Dermis microvascular lymphatic vessel endothelial cell (primary cell): Measurements from ENCODE around the gene RBFOX2. TPM values are rescaled to one million over a fixed set of nuclear protein-coding genes. Genes with fewer than 3 reads are reported as not detected.

Experiments used
- DNase-seq, 2 donors: peaks; one replicate each; pipeline versions ENCODE4 v3.0.0 to v3.0.0-alpha.2; 2010; ENCODE audit warnings: low read depth in 2 of 2
- total RNA-seq: library from RNA; depleted of rRNA; stranded (reverse); fragments of >200 nt; gene quantifications from 2 replicates; pipeline ENCODE4 v1.2.1, GENCODE V29; 2014

RBFOX2 gene
- total RNA-seq, 1 donor from 2014 or later: 95.8 TPM

- DNase-seq: peak in 1 of 2 donors; percentile 70
Observed at GRCh38 chr22:35900483-35901168, 128.0 kb downstream of the RBFOX2 start.

GRCh38 chr22:35899736-35900135 is 128.9 kb downstream of the RBFOX2 start:
- DNase-seq: no peak

GRCh38 chr22:35896111-35896705 is 132.4 kb downstream of the RBFOX2 start:
- DNase-seq: no peak

GRCh38 chr22:35894937-35895708 is 133.5 kb downstream of the RBFOX2 start:
- DNase-seq: no peak

DNA sequence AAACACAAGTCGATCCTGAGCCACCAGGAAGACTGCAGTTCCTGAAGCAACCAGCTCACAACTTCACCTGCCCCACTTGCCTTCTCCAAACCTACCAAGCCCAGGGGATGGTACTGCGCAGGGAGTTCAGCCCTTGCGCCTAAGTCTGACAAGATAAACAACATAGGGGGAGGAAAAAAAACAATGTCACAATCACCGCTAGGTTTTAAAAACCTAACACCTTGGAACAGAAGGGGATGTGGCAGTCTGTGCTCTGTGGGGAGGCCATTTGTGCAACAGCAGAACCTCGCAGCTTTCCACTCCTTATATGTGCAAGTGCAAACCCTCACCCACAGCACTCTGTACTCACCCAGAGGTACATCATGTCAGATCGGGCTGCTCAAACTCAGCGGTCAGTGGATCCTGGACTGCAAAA is 134.2 kb downstream of the RBFOX2 start:
- no peak for DNase-seq

- peak; percentile 38 to 45 for DNase-seq
Observed at GRCh38 chr22:35893698-35894097, 134.9 kb downstream of the RBFOX2 start.

DNA sequence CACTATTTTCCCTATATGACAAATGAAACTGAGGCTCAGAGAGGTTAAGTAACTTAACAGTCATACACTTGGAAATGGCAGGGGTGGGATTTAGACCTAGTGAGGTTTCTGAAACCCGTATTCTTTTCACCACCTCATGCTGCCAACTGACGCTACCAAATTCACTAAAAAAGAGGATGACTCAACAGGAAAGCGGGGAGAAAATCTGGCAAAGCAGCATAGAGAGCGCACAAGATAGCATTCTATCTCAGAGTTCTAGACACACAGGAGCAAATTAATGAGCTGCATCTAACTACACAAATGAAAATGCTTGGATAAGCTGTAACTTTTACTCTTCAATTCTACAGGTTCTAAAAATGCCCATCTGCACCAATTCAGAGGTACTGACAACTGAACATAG is 136.4 kb downstream of the RBFOX2 start:
- DNase-seq: peak; percentile 55 to 82

- DNase-seq: no peak
Observed at GRCh38 chr22:35891442-35891841, 137.2 kb downstream of the RBFOX2 start.

- no peak for DNase-seq
Observed at GRCh38 chr22:35889071-35889470, 139.6 kb downstream of the RBFOX2 start.

DNA sequence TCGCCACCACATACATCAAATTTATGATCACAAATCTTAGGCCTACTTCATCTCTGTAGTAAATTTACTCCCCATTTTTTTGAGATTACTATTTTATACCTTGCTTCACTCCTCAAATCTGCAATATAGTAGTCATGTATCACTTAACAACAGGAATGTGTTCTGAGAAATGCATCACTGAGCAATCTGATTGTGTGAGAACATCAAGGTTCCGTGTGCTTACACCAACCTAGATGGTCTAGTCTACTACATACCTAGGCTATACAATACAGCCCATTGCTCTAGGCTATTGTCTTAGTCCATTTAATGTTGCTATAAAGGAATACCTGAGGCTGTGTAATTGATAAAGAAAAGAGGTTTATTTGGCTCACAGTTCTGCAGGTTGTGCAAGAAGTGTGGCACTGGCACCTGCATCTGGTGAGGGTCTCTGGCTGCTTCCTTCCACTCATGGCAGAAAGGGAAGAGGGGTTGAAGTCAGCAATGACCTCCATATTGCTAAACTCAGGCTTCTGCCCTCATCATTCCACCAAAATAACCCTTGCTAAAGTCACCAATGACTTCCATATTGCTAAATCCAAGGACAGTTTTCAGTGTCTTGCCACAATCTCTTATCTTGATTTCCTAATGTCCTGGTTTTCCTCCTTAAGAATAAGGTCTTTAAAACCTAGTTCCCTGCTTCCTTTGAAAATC is 140.3 kb downstream of the RBFOX2 start:
- DNase-seq: no peak

- no peak for DNase-seq
Observed at GRCh38 chr22:35887296-35887875, 141.2 kb downstream of the RBFOX2 start.

- DNase-seq: peak in 1 of 2 donors; percentile 23
Observed at GRCh38 chr22:35886309-35886708, 142.3 kb downstream of the RBFOX2 start.

GRCh38 chr22:35884529-35884928 is 144.1 kb downstream of the RBFOX2 start:
- no peak for DNase-seq

- DNase-seq: peak in 1 of 2 donors; percentile 88
Observed at GRCh38 chr22:35883031-35883620, 145.5 kb downstream of the RBFOX2 start.

- peak in 1 of 2 donors; percentile 38 for DNase-seq
Observed at GRCh38 chr22:35882211-35883030, 146.2 kb downstream of the RBFOX2 start.

- no peak for DNase-seq
Observed at GRCh38 chr22:35879351-35879750, 149.3 kb downstream of the RBFOX2 start.

- no peak for DNase-seq
Observed at GRCh38 chr22:35873426-35873825, 155.2 kb downstream of the RBFOX2 start.

- no peak for DNase-seq
Observed at GRCh38 chr22:35872451-35872850, 156.2 kb downstream of the RBFOX2 start.

DNA sequence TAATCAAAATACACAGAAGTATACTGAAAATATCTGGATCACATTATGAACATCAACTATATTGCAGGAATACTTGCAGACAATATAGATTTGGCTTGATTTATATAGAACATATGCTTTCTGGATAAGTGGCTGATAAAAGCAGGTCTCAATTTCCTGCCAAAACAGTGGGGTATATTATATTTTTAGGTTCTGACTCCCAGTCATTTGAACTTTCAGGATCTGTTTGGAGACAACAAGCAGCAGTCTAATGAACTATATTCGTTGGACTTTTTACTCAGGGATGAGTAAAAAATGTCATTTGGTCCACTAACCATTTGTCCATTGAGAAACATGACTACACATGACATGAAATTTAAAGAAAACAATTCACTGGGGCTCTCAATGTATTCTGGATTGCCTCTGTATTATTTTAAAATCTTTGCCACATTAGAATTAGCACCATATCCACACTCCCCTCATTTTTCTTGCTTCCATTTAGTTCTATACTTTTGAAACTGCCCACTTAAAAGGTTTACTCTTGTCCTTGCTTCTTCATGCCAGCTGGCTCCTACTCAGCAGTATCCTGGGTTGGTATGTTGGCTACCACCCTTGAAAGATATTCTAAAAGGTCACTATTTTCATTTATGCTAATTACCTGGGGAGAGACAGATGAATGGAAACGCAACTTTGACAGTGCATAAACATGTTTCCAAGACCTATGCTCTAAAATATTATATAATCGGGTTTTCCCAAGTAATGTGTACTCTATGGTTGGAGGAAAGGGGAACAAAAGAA is 157.9 kb downstream of the RBFOX2 start:
- DNase-seq: no peak
